CD4-positive, alpha-beta T cell treated with Interleukin-15 for 1 hour (primary cell): ENCODE measurements around the gene KCNT1.

Experiments
- DNase-seq: peaks from one replicate; pipeline ENCODE4 v3.0.0-alpha.2; 2020

KCNT1 gene

GRCh38 chr9:135749171-135750045 lies 47.4 kb downstream of the KCNT1 start:
- no peak for DNase-seq

GRCh38 chr9:135750786-135751185 lies 48.8 kb downstream of the KCNT1 start:
- DNase-seq: no peak

GRCh38 chr9:135751501-135751900 lies 49.5 kb downstream of the KCNT1 start:
- no peak for DNase-seq

- DNase-seq: no peak
These were observed 50.6 kb downstream of the KCNT1 start for GRCh38 chr9:135752281-135753204.

GRCh38 chr9:135753391-135754105 lies 51.6 kb downstream of the KCNT1 start:
- DNase-seq: no peak

GRCh38 chr9:135756576-135756975 lies 54.6 kb downstream of the KCNT1 start:
- no peak for DNase-seq

DNA sequence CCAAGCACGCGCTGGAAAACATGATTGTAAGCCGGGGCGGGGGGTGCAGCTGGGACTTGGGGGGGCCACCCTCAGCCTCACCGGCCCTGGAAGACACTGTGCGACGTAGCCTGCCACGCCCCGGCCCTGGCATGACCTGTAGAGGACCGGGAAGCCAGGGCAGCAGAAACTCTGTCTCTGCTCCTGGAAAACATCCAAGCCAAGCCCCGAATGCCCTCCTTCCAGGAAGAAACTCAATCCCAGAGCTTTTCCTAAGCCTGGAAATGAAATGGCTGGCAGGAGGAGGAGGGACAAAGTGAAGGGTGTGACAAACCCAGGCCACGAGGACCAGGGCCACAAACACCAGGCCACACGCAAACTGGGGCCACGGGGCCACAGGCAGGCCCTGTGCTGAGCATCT lies 55.4 kb downstream of the KCNT1 start:
- DNase-seq: no peak

- no peak for DNase-seq
These were observed 56.1 kb downstream of the KCNT1 start for GRCh38 chr9:135758056-135758455.

DNA sequence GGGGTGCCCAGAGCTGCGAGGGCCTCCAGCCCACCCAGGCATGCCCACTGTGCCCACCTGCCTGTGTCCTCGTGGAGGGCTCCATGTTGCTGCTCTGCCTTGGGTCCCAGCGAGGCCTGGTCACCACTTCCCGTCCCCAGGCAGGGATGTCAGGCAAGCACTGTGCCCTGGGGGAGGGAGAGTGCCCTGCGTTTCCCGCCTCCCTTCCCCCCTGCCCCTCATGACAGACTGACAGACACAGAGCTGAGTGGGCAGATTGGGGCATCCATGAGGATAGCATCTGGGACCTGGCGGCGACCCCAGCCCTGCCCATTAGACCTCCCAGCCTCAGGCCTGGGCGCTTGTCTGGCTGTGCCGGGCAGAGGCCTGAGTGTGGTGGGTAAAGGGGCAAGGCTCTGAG lies 56.9 kb downstream of the KCNT1 start:
- no peak for DNase-seq

GRCh38 chr9:135759676-135760300 lies 57.8 kb downstream of the KCNT1 start:
- DNase-seq: no peak

GRCh38 chr9:135760465-135760864 lies 58.5 kb downstream of the KCNT1 start:
- no peak for DNase-seq

DNA sequence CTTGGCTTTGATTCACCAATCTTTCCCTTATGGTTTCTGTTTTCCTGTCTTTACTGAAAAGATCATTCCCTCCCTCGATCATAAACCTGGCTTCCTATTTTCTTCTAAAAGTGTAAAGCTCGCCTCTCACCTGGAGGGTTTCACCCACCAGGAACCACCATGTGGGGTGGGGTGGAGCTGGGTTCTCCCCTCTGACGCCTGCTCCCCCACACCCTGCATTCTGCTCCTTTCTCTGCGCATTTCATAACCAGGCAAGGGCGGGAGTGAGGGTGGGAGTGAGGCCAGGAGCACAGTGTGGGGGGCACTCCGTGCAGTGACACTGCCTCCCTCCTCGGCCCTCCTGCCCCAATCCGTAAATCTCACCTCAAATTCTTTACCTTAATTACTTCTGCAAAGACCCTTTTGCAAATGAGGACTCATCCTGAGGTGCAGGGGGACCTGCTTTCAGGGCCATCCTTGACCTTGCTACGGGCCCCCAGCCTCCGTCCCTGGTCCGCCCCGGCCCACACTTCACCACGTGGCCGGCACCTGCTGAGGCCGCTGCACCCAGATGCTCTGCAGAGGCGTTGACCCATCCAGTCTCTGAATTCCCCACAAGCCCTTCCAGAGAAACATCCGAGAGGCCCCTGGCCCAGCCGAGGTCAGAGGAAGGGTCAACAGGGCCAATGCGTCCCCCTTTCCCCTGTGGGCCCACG lies 59.3 kb downstream of the KCNT1 start:
- DNase-seq: no peak

- no peak for DNase-seq
These were observed 59.8 kb downstream of the KCNT1 start for GRCh38 chr9:135761845-135762168.

DNA sequence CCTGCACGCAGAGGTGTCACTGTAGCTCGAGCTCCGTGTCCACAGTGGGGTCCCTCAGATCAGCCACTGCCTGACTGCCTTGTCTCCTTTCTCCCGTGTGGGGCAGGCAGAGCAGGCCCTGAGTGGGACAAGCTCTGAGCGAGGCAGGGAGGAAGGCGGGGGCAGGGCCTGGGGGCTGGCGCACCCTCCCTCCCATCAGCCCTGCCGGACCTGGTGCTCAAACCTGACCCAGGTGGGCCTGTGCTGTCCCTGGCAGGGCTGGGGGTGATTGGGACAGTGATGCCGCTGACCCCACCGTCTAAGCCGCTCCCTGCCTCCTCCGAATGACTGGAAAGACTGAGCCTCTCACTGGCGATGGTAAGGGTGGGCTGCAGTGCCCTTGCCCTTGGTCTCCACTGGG lies 60.9 kb downstream of the KCNT1 start:
- DNase-seq: no peak

DNA sequence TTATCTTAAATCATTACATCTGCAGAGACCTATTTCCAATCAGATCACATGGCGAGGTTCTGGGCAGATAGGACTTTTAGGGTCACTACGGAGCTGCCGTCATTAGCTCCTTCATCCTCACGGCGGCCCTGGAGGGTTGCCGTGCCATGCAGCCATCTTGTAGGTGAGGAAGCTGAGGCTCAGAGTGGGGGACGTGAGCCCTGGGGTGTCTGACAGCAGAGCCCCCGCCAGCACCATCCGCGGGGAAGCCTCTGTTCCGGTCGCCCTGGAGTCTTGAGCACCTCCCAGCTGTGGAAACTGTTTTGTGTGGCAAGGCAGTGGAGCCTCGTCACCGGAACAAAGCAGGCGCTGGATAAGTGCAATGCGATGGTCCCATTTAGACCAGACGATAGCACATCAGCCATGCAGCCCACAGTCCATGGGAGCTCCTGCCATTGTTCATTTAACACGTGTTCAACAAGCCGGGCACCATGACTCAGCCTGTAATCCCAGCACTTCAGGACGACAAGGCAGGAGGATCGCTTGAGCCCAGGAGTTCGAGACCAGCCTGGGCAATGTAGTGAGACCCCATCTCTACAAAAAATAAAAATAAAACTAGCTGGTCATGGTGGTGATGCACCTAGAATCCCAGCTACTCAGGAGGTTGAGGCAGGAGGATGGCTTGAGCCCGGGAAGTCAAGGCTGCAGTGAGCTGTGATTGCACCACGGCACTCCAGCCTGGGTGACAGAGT lies 61.9 kb downstream of the KCNT1 start:
- no peak for DNase-seq

DNA sequence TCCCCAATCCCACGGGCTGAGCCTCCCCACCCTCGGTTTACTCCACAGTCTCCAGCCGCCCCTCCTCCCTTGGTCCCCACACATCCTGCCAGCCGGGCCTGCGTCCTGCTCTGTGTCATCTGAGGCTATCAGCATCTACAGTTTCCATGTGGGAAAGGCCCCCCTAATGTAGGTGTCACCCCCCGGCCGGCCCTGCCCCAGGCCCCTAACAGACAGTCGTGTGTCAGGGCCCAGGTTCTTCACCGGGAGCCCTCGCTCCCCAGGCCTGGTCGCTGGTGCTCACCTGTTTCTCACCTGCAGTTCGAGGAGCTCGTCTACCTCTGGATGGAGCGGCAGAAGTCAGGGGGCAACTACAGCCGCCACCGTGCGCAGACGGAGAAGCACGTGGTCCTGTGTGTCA lies 62.7 kb downstream of the KCNT1 start:
- DNase-seq: no peak

DNA sequence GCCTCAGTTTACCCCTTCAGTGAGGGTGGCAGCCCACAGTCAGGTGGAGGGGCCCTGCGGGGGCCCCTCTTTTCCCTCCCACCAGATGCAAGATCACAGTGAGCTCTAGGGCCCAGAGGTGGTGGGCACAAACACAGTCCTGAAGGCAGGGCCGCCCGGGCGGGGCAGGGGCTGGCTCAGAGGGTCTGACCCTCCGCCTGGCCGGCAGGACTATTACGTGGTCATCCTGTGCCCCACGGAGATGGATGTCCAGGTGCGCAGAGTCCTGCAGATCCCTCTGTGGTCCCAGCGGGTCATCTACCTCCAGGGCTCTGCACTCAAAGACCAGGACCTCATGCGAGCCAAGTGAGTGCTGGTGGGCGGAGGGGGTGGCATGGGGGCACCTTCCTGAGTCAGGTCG lies 63.4 kb downstream of the KCNT1 start:
- DNase-seq: no peak

DNA sequence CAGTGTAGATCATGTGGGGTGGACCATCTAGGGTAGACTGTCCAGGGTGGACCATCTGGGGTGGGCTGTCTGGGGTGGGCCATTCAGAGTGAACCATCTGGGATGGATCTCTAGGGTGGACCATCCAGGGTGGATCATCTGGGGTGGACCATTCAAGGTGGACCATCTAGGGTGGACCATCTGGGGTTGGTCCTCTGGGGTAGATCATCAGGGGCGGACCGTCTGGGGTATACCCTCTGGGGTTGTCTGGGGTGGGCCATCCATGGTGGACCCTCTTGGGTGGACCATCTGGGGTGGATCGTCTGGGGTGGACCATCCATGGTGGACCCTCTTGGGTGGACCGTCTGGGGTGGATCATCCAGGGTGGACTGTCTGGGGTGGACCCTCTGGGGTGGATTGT lies 64.3 kb downstream of the KCNT1 start:
- DNase-seq: no peak

DNA sequence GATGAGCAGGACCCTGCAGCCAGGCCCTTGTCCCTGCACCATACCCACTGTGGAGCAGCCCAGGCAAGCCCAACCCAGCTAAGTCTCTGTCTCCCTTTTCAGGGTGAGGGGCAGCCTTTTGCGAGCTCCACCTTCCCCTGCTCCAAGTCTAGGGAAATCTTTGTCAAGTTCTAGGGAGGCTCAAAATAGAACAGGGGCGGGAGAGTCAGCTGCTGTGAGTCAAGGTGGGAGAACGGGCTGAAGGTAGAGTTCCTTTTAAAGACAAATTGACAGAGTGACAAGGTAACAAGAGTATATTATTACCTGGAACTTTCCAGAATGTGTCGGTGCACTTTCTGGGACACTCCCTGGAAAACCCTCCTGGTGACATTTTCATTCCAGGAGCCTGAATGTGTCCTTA lies 64.7 kb downstream of the KCNT1 start:
- no peak for DNase-seq

- no peak for DNase-seq
These were observed 66.7 kb downstream of the KCNT1 start for GRCh38 chr9:135768516-135769218.
